RWPE2 (cell line): ENCODE data around the gene C6orf132.

Source experiments
- ATAC-seq: fragments of 200-7000 bp; cut with Tn5 transposase; 3 replicates; pipeline ENCODE4 v1.9.1; 2021; ENCODE audit warnings: low read depth
- DNase-seq: peaks from one replicate; pipeline ENCODE4 v3.0.0-alpha.2; 2020; ENCODE audit warnings: low spot score
- H3K27ac ChIP-seq: fragments of 450-650 bp; 2 replicates; pipeline ENCODE4 v1.5.1; 2017; ENCODE audit warnings: mild to moderate bottlenecking; ENCODE audit not compliant: poor library complexity, severe bottlenecking
- H3K27me3 ChIP-seq: fragments of 250-450 bp; sonication (Bioruptor Pico); 2 replicates; pipeline ENCODE4 v1.5.1; 2021; ENCODE audit warnings: mild to moderate bottlenecking, moderate library complexity; ENCODE audit not compliant: insufficient read depth, poor library complexity, severe bottlenecking
- H3K36me3 ChIP-seq: fragments of 250-450 bp; sonication (Bioruptor Pico); 2 replicates; pipeline ENCODE4 v1.5.1; 2020; ENCODE audit warnings: low read depth, mild to moderate bottlenecking, moderate library complexity
- H3K4me1 ChIP-seq: fragments of 250-450 bp; sonication (Bioruptor Pico); 2 replicates; pipeline ENCODE4 v1.5.1; 2021; ENCODE audit warnings: mild to moderate bottlenecking, moderate library complexity; ENCODE audit not compliant: insufficient read depth, poor library complexity, severe bottlenecking
- H3K4me3 ChIP-seq: fragments of 250-450 bp; sonication (Bioruptor Pico); 2 replicates; pipeline ENCODE4 v1.5.1; 2021; ENCODE audit warnings: mild to moderate bottlenecking, moderate library complexity; ENCODE audit not compliant: severe bottlenecking
- H3K9me3 ChIP-seq: fragments of 250-450 bp; sonication (Bioruptor Pico); 2 replicates; pipeline ENCODE4 v1.5.1; 2021; ENCODE audit warnings: mild to moderate bottlenecking, moderate library complexity; ENCODE audit not compliant: severe bottlenecking
- TF ChIP-seq, protein P1 (sequence below): fragments of 450-650 bp; IDR thresholded peaks from one replicate; pipeline ENCODE4 v1.5.1; 2017; ENCODE audit warnings: mild to moderate bottlenecking, moderate library complexity; ENCODE audit not compliant: poor library complexity, severe bottlenecking

The C6orf132 gene

DNA sequence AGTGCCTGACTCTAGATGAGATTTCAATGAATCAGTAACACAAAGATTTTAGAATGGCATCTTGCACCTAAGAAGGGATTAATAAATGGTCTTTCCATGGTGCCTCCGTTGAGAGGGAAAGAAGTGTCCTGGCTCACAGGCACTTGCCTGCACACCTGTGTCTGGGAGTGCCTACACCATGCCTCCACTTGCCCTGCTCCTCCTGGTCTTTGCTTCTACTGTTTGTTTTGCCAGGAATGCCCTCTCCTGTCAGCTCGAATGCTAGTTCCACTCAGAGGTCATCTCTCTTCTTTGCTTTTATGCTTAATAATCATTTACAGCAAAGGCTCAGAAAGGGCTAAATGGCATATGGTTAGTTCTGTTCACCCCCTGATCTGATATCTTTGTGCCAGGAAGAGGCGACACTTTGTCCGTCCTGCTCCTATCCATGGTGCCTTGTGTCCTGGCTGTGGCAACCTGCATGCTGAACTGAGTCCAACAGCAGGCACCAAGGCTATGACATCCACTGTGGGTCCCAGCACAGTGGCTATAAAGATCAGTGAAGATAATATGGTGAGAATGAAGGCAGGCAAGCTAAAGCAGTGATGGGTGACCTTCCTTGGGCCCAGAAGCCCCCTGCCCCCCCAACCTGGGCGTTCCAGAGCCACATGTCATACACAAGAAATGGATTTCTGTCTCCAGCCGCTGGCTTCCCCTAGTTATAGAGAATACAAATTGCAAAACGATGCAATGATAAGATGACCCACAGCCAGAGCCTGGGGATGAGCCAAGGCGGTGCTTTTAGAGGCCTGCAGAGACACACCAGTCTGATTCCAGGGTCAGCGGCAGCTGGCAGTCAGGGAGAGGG lies 1.4 kb downstream of the C6orf132 start:
- H3K9me3 ChIP-seq, result no peaks in the 10 kb centered on the region
- TF ChIP-seq, protein P1, sequence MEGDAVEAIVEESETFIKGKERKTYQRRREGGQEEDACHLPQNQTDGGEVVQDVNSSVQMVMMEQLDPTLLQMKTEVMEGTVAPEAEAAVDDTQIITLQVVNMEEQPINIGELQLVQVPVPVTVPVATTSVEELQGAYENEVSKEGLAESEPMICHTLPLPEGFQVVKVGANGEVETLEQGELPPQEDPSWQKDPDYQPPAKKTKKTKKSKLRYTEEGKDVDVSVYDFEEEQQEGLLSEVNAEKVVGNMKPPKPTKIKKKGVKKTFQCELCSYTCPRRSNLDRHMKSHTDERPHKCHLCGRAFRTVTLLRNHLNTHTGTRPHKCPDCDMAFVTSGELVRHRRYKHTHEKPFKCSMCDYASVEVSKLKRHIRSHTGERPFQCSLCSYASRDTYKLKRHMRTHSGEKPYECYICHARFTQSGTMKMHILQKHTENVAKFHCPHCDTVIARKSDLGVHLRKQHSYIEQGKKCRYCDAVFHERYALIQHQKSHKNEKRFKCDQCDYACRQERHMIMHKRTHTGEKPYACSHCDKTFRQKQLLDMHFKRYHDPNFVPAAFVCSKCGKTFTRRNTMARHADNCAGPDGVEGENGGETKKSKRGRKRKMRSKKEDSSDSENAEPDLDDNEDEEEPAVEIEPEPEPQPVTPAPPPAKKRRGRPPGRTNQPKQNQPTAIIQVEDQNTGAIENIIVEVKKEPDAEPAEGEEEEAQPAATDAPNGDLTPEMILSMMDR, result no peak
- H3K4me3 ChIP-seq, result peak overlapping the region; percentile 89
- peak overlapping the region; percentile 87 for H3K27ac ChIP-seq
- DNase-seq (no peak), ATAC-seq (no peak)
- H3K27me3 ChIP-seq, result no peaks in the 10 kb centered on the region
- peaks cover 46% of the 10 kb centered on the region for H3K4me1 ChIP-seq
- H3K36me3 ChIP-seq, result peaks cover 17% of the 10 kb centered on the region

DNA sequence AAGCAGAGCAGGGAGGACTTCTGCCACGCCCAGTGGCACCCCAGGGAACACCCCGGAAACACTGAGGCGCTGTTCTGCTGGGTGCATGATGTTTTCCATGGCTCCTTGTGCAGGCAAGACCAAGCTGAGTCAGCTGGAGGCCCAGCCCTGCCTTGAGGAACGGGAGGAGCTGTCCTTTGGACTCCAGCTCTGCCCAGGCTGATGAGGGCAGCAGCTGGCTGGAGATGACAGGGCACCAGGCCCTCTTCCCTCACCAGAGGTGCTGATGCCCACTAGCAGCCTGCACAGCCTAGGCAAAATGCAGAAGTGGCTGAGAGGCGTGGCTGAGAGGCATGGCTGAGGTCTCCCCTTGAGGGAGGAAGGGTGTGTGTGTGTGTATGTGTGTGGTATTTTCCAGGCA lies 2.4 kb downstream of the C6orf132 start:
- Histone ChIP-seq H3K4me3 (no peak overlapping the region), H3K9me3 (no peaks in the 10 kb centered on the region), H3K4me1 (peaks cover 46% of the 10 kb centered on the region), H3K27ac (peak overlapping the region; percentile 87), H3K27me3 (no peaks in the 10 kb centered on the region), H3K36me3 (peaks cover 27% of the 10 kb centered on the region)
- TF ChIP-seq, protein P1, result no peak
- peak; percentile 68 for ATAC-seq
- peak; percentile 80 for DNase-seq

DNA sequence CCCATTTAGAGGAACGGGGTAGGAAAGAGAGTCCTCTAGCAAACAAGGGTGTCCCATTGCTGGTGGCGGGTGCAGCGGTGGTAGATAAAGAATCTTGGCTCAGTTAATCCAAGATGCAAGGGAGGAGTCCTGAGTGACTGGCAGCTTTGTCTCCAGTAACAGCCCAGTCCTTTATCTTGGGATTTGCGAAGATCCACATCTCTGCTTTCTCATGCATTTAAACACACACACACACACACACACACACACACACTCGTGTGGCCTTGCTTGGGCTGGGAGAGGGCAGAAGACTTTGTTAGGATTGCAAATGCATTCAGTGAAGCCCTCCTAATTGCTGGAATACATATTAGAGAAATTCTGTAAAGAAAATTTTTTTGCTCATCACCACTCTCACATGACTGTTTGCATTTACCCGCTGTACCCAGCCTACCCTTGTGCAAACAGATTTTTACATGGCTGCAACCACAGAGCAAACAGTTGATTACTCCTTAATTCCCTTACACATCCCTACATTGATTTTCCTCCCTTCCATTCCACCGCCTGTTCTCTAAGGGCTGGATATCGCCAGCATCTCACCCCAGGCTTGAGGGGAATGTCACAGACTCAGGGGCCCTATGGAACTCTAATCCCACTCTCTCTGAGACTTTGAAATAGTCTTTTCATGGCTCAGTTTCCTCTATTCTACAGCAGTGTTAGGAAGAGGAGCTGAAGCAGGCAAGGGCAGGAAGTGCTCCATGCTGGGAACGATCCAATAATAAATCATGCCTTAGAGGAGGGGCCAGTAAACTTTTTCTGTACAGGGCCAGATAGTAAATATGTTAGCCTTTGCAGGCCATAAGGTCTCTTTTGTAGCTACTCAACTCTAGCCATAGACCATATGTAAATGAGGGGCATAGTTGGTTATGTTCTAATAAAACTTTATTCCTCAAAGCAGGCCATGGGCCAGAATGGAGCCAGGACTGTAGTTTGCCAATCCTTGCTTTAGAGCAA lies 3.5 kb downstream of the C6orf132 start:
- Histone ChIP-seq H3K27ac (peak overlapping the region; percentile 87), H3K4me3 (no peak overlapping the region), H3K27me3 (no peaks in the 10 kb centered on the region), H3K9me3 (no peaks in the 10 kb centered on the region), H3K36me3 (peaks cover 34% of the 10 kb centered on the region), H3K4me1 (peaks cover 46% of the 10 kb centered on the region)
- DNase-seq (no peak), ATAC-seq (no peak)
- TF ChIP-seq, protein P1, result no peak

DNA sequence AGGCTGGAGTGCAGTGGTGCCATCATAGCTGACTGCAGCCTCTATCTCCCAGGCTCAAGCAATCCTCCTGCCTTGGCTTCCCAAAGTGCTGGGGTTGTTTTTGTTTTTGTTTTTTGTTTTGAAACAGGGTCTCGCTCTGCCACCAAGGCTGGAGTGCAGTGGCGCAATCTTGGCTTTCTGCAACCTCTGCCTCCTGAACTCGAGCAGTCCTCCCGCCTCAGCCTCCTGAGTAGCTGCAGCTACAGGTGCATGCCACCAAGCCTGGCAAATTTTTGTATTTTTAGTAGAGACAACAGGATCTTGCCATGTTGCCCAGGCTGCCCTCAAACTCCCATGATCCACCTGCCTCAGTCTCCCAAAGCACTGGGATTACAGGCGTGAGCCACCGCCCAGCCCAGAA lies 4.2 kb downstream of the C6orf132 start:
- Histone ChIP-seq H3K27ac (peak overlapping the region; percentile 87), H3K4me1 (peaks cover 44% of the 10 kb centered on the region), H3K4me3 (no peak overlapping the region), H3K27me3 (no peaks in the 10 kb centered on the region), H3K9me3 (no peaks in the 10 kb centered on the region), H3K36me3 (peaks cover 37% of the 10 kb centered on the region)
- no peak for ATAC-seq
- TF ChIP-seq, protein P1, result no peak
- no peak for DNase-seq
